H9 (cell line): ENCODE results near the gene PTGS1. TPM values are rescaled to one million over a fixed set of nuclear protein-coding genes. Genes with fewer than 3 reads are reported as not detected.

ENCODE experiments used
- DNase-seq: peaks from one replicate; pipeline ENCODE4 v3.0.0-alpha.2; 2017
- H2AFZ ChIP-seq: one replicate; pipeline ENCODE4 v1.6.1; 2013; ENCODE audit warnings: mild to moderate bottlenecking, low read length, control low read depth, moderate library complexity
- H2AK5ac ChIP-seq: 2 replicates; pipeline ENCODE4 v1.6.1; 2013; ENCODE audit warnings: low read length, control low read depth, mixed read lengths; ENCODE audit not compliant: insufficient read length
- H2BK120ac ChIP-seq: one replicate; pipeline ENCODE4 v1.6.1; 2013; ENCODE audit warnings: low read depth, mild to moderate bottlenecking, low read length, control low read depth, inconsistent platforms; ENCODE audit not compliant: poor library complexity, severe bottlenecking
- H2BK12ac ChIP-seq: 2 replicates; pipeline ENCODE4 v1.6.1; 2013; ENCODE audit warnings: low read length, control low read depth, mixed read lengths, low read depth; ENCODE audit not compliant: insufficient read length
- H2BK15ac ChIP-seq: 2 replicates; pipeline ENCODE4 v1.6.1; 2013; ENCODE audit warnings: low read depth, low read length, control low read depth
- H2BK20ac ChIP-seq: one replicate; pipeline ENCODE4 v1.6.1; 2013; ENCODE audit warnings: low read depth, mild to moderate bottlenecking, low read length, control low read depth, inconsistent platforms; ENCODE audit not compliant: poor library complexity, severe bottlenecking
- H2BK5ac ChIP-seq: 2 replicates; pipeline ENCODE4 v1.6.1; 2013; ENCODE audit warnings: low read length, control low read depth, mixed read lengths; ENCODE audit not compliant: insufficient read length
- H3K14ac ChIP-seq: 2 replicates; pipeline ENCODE4 v1.6.1; 2013; ENCODE audit warnings: low read length, control low read depth; ENCODE audit not compliant: insufficient read depth
- H3K18ac ChIP-seq: 2 replicates; pipeline ENCODE4 v1.6.1; 2013; ENCODE audit warnings: low read depth, mild to moderate bottlenecking, mixed read lengths, low read length, control low read depth; ENCODE audit not compliant: insufficient read length
- H3K23ac ChIP-seq: 2 replicates; pipeline ENCODE4 v1.6.1; 2013; ENCODE audit warnings: low read length, control low read depth, mixed read lengths, low read depth; ENCODE audit not compliant: insufficient read length
- H3K23me2 ChIP-seq: 2 replicates; pipeline ENCODE4 v1.6.1; 2013; ENCODE audit warnings: low read depth, mild to moderate bottlenecking, mixed read lengths, low read length, control low read depth; ENCODE audit not compliant: insufficient read length, poor library complexity, severe bottlenecking
- H3K27ac ChIP-seq: 2 replicates; pipeline ENCODE4 v1.5.1; 2013; ENCODE audit warnings: low read length, control low read depth, mixed read lengths, low read depth; ENCODE audit not compliant: insufficient read length
- H3K27me3 ChIP-seq: 2 replicates; pipeline ENCODE4 v1.6.1; 2013; ENCODE audit warnings: low read length, control low read depth, inconsistent platforms; ENCODE audit not compliant: insufficient read depth
- H3K4ac ChIP-seq: 2 replicates; pipeline ENCODE4 v1.6.1; 2013; ENCODE audit warnings: low read depth, mild to moderate bottlenecking, control low read depth, inconsistent platforms, low read length, moderate library complexity
- H3K4me1 ChIP-seq: 2 replicates; pipeline ENCODE4 v1.6.1; 2013; ENCODE audit warnings: low read length, control low read depth, inconsistent platforms; ENCODE audit not compliant: insufficient read depth
- H3K4me2 ChIP-seq: 2 replicates; pipeline ENCODE4 v1.6.1; 2013; ENCODE audit warnings: low read length, control low read depth, mixed read lengths; ENCODE audit not compliant: insufficient read length, insufficient read depth
- H3K56ac ChIP-seq: 2 replicates; pipeline ENCODE4 v1.6.1; 2013; ENCODE audit warnings: low read depth, mild to moderate bottlenecking, mixed read lengths, low read length, control low read depth; ENCODE audit not compliant: insufficient read length
- H3K79me1 ChIP-seq: 2 replicates; pipeline ENCODE4 v1.6.1; 2013; ENCODE audit warnings: low read depth, mild to moderate bottlenecking, moderate library complexity, low read length, control low read depth, inconsistent platforms; ENCODE audit not compliant: insufficient read depth, poor library complexity, severe bottlenecking
- H3K79me2 ChIP-seq: 2 replicates; pipeline ENCODE4 v1.6.1; 2013; ENCODE audit warnings: low read length, control low read depth, inconsistent platforms; ENCODE audit not compliant: insufficient read depth
- H3K9ac ChIP-seq: 2 replicates; pipeline ENCODE4 v1.6.1; 2013; ENCODE audit warnings: low read length, control low read depth, mixed read lengths; ENCODE audit not compliant: insufficient read length; ENCODE audit errors: extremely low read depth
- H3K9me3 ChIP-seq: one replicate; pipeline ENCODE4 v1.6.1; 2013; ENCODE audit warnings: low read depth, low read length, inconsistent platforms; ENCODE audit not compliant: control insufficient read depth
- H3T11ph ChIP-seq: one replicate; pipeline ENCODE4 v1.6.1; 2013; ENCODE audit warnings: mild to moderate bottlenecking, low read length, control low read depth, inconsistent platforms
- H4K20me1 ChIP-seq: one replicate; pipeline ENCODE4 v1.6.1; 2013; ENCODE audit not compliant: control insufficient read depth, insufficient read length, insufficient read depth
- H4K5ac ChIP-seq: 2 replicates; pipeline ENCODE4 v1.6.1; 2013; ENCODE audit warnings: low read depth, mild to moderate bottlenecking, mixed read lengths, low read length, control low read depth; ENCODE audit not compliant: insufficient read length
- H4K8ac ChIP-seq: replicated peaks from 2 replicates; pipeline ENCODE4 v1.6.1; 2013; ENCODE audit warnings: low read length, control low read depth, mixed read lengths, low read depth; ENCODE audit not compliant: insufficient read length
- H4K91ac ChIP-seq: 2 replicates; pipeline ENCODE4 v1.6.1; 2013; ENCODE audit warnings: low read depth, mild to moderate bottlenecking, moderate library complexity, mixed read lengths, low read length, control low read depth; ENCODE audit not compliant: insufficient read length
- H3K27ac Mint-ChIP-seq, 3 experiments: 2 replicates in 2 of 3; 3 replicates in 1 of 3; pipeline ENCODE4 v1.8.0; 2020 to 2021; ENCODE audit warnings: mixed read lengths in 3 of 3, mild to moderate bottlenecking in 1 of 3, moderate library complexity in 1 of 3
- H3K27me3 Mint-ChIP-seq: 2 replicates; pipeline ENCODE4 v1.8.0; 2021; ENCODE audit warnings: low read depth, mild to moderate bottlenecking, moderate library complexity, mixed read lengths
- H3K36me3 Mint-ChIP-seq, 3 experiments: 2 replicates in 2 of 3; 3 replicates in 1 of 3; pipeline ENCODE4 v1.8.0; 2020 to 2021; ENCODE audit warnings: low read depth in 3 of 3, mixed read lengths in 3 of 3; ENCODE audit not compliant: insufficient read depth in 1 of 3
- H3K4me1 Mint-ChIP-seq, 2 experiments: 2 replicates each; pipeline ENCODE4 v1.8.0; 2020; ENCODE audit warnings: mixed read lengths in 2 of 2
- H3K4me3 Mint-ChIP-seq, 2 experiments: 2 replicates in 1 of 2; 3 replicates in 1 of 2; pipeline ENCODE4 v1.8.0; 2020 to 2021; ENCODE audit warnings: mild to moderate bottlenecking in 2 of 2, mixed read lengths in 2 of 2, moderate library complexity in 1 of 2
- H3K9me3 Mint-ChIP-seq, 2 experiments: 2 replicates in 1 of 2; 3 replicates in 1 of 2; pipeline ENCODE4 v1.8.0; 2020; ENCODE audit warnings: mild to moderate bottlenecking in 2 of 2, mixed read lengths in 2 of 2, moderate library complexity in 1 of 2
- CTCF ChIP-seq: fragments of 200-600 bp; sonication (generic); conservative IDR thresholded peaks from 3 replicates; pipeline ENCODE4 v1.8.0; 2021; ENCODE audit warnings: antibody characterized with exemption, mild to moderate bottlenecking
- WGBS: extraction: QIAGEN DNeasy Blood & Tissue Kit; methylation state at CpG from one replicate; pipeline ENCODE4 v1.1.7; 2013; ENCODE audit warnings: missing lambda C conversion rate, low lambda C conversion rate, mixed read lengths; ENCODE audit not compliant: insufficient read length; ENCODE audit errors: extremely low coverage; 5-methylcytosine and 5-hydroxymethylcytosine counted together
- total RNA-seq: library from RNA; stranded (reverse); gene quantifications from 2 replicates; pipeline ENCODE4 v1.2.1, GENCODE V29; 2021

PTGS1 gene
- total RNA-seq, 1 experiment from 2014 or later, result 1.3 TPM

GRCh38 chr9:122338536-122338935, 32.3 kb upstream of the PTGS1 start:
- H3K18ac ChIP-seq, result no peak overlapping the region
- no peak for TF ChIP-seq CTCF
- no peak overlapping the region for H3K56ac ChIP-seq
- no peak overlapping the region for H4K5ac ChIP-seq
- WGBS, result no CpG with 5 or more reads among the region's 6 CpGs
- H2BK20ac ChIP-seq, result no peak overlapping the region
- Mint-ChIP-seq H3K4me1 (peaks cover 50 to 67% of the 10 kb centered on the region in 2 experiments), H3K36me3 (no peaks in the 10 kb centered on the region), H3K4me3 (no peak overlapping the region), H3K27ac (no peak overlapping the region; a peak in 1 of 7 replicates), H3K9me3 (no peaks in the 10 kb centered on the region), H3K27me3 (peaks cover 9% of the 10 kb centered on the region)
- no peaks in the 10 kb centered on the region for H3K27me3 ChIP-seq
- H3K27ac ChIP-seq, result no peak overlapping the region
- no peak overlapping the region for H3K9ac ChIP-seq
- no peaks in the 10 kb centered on the region for H3K23me2 ChIP-seq
- no peak overlapping the region for H2AK5ac ChIP-seq
- H3K79me1 ChIP-seq, result no peaks in the 10 kb centered on the region
- no peaks in the 10 kb centered on the region for H3K9me3 ChIP-seq
- H2BK5ac ChIP-seq, result no peak overlapping the region
- no peak overlapping the region; the same call in 1 of the 2 replicates for H3K14ac ChIP-seq
- H2BK120ac ChIP-seq, result no peak overlapping the region
- peaks cover 17% of the 10 kb centered on the region; the same call in 1 of the 2 replicates for H3K4me1 ChIP-seq
- H3K79me2 ChIP-seq, result no peaks in the 10 kb centered on the region
- H2AFZ ChIP-seq, result no peak overlapping the region
- H2BK15ac ChIP-seq, result no peak overlapping the region
- H3K23ac ChIP-seq, result no peak overlapping the region
- DNase-seq, result no peak
- no peak overlapping the region for H3K4me2 ChIP-seq
- no peaks in the 10 kb centered on the region for H4K20me1 ChIP-seq
- no peak overlapping the region for H3K4ac ChIP-seq
- no peak overlapping the region for H2BK12ac ChIP-seq
- H4K8ac ChIP-seq, result no peak overlapping the region
- H3T11ph ChIP-seq, result no peak overlapping the region
- no peak overlapping the region for H4K91ac ChIP-seq
